Measurements from ENCODE around the gene MYH2.

The MYH2 gene

GRCh38 chr17:10516065-10516464 lies 33.4 kb downstream of the MYH2 start:
- DNase-seq (ENCODE audit: low read depth): no peak

GRCh38 chr17:10513299-10514067 lies 36.0 kb downstream of the MYH2 start:
- DNase-seq (ENCODE audit: low read depth): no peak

- DNase-seq (ENCODE audit: low read depth): no peak
Observed at GRCh38 chr17:10512856-10513255, 36.6 kb downstream of the MYH2 start.

GRCh38 chr17:10499950-10500349 lies 49.5 kb downstream of the MYH2 start:
- DNase-seq (ENCODE audit: low read depth): no peak

- no peak for DNase-seq (ENCODE audit: low read depth)
Observed at GRCh38 chr17:10492004-10492403, 57.5 kb downstream of the MYH2 start.

GRCh38 chr17:10482252-10482651 lies 67.2 kb downstream of the MYH2 start:
- no peak for DNase-seq (ENCODE audit: low read depth)

GRCh38 chr17:10477701-10478100 lies 71.8 kb downstream of the MYH2 start:
- DNase-seq (ENCODE audit: low read depth): no peak

GRCh38 chr17:10474536-10474935 lies 74.9 kb downstream of the MYH2 start:
- DNase-seq (ENCODE audit: low read depth): no peak

GRCh38 chr17:10471858-10472257 lies 77.6 kb downstream of the MYH2 start:
- no peak for DNase-seq (ENCODE audit: low read depth)
